Suprapubic skin (tissue), 3 donors: ENCODE data around the gene ZMYND10.

ENCODE experiments used
- CTCF ChIP-seq, 2 donors: fragments of 200-600 bp in 1 of 2; fragments of 450-650 bp in 1 of 2; sonication (generic) in 1 of 2; IDR thresholded peaks; one replicate each; pipeline ENCODE4 v1.5.1; 2016 to 2019; ENCODE audit warnings: antibody characterized with exemption in 2 of 2, mild to moderate bottlenecking in 1 of 2, moderate library complexity in 1 of 2
- POLR2A ChIP-seq, 2 donors: fragments of 450-650 bp; IDR thresholded peaks; one replicate each; pipeline ENCODE4 v1.6.1; 2017; ENCODE audit warnings: antibody characterized with exemption in 2 of 2, mild to moderate bottlenecking in 2 of 2, moderate library complexity in 2 of 2

GRCh38 chr3:50356553-50356952 lies 11.0 kb upstream of the ZMYND10 start:
- TF ChIP-seq POLR2A (IDR thresholded peaks at IDR 0.05), result no peak
- no peak for TF ChIP-seq CTCF (IDR thresholded peaks at IDR 0.05)
